Stimulated activated CD8-positive, alpha-beta memory T cell treated with anti-CD3 and anti-CD28 coated beads, Interleukin-7, amount 100 ng/mL, for 4 hours (primary cell): ENCODE measurements around the gene SMG9.
"Not testable (repeated sequence)": the region's sequence is repeated elsewhere in the genome, so short reads cannot be mapped to it uniquely, and the experiment has no call there.

Experiments
- DNase-seq, 2 donors: peaks; one replicate each; pipeline ENCODE4 v3.0.0-alpha.2; 2020; ENCODE audit warnings: low read depth in 2 of 2

The SMG9 gene

DNA sequence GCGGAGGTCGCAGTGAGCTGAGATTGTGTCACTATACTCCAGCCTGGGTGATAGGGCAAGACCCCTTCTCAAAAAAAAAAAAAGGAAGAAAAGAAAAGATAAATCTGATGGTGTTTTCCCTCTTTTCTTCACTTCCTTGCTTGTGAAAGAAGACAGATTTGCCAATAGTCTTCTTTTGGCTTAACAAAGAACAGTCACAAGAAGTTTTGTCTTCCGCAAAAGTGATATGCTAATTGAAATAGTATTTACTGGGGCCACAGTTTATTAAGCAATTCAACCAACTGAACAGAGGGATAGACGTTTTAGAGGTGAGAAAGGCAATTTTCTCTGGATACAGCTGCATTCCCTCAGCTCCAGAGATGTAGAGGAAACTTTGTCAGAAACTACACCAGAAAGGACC is 61.9 kb downstream of the SMG9 start:
- no peak for DNase-seq

DNA sequence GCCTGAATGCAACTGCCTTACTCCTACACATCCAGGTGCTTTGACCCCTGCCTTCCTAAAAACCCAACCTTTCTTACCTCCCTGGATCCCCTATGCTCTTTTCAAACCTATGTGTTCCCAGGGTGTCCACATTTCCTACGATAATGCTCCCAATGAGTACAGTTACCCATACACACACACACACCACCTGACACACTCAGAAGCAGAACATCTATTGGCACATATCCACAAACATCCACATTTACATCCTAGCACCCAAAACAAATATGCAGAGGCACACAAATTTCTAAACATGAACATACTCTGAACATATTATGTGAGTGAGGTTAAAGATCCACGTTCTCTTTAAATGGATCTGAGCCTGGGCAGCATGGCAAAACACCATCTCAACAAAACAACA is 62.4 kb downstream of the SMG9 start:
- no peak for DNase-seq

DNA sequence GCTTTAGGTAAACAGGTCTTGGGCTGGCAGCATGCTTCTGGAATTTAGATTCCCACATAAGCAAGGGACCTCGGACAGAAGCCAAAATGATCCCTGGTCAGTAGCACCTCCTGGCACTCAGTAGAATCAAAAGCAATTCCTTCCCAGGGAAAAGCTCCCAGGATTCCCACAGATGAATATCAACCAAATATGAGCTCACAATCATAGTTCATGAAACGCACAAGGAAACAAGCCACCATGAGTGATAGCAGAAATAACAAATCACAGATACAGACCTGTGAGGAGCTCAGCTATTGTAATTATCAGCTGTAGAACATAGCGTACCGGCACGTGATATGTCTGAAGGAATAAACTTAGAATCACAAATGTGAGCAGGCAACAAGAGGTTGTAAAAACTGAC is 63.0 kb downstream of the SMG9 start:
- no peak for DNase-seq

DNA sequence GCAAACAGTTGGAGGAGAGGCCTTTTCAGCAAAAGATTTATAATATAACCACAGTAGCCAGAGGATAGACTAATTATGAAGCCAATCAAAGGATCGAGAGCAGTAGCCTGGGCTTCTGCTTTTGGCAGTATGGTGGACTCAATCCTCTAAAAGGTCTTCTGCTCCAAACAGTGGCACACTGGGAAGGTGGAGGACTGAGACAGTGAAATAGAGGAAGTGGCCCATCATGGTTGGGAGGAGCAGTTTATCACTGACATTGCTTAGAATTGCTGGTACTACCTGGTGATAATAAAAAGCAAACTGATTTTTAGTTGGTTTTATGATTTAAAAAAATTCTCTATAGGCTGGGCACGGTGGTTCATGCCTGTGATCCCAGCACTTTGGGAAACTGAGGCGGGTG is 63.9 kb downstream of the SMG9 start:
- DNase-seq: no peak

DNA sequence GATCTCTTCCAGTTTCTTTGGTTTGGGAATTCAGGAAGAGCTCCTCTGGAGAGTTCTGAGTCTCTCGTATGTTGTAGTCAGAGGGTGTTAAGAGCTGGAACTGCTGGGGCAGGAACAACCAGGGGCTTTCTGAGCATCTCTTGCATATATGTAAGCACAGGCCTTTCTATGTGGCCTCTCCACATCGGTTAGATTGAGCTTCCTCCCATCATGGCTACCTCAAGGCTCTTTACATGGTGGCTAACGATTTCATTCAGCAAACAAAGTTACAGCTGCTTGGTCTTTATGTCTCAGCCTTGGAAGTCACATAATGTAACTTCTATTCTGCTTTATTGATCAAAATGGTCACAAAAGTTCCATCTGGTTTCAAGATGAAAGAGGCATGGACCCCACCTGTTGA is 64.3 kb downstream of the SMG9 start:
- no peak for DNase-seq

DNA sequence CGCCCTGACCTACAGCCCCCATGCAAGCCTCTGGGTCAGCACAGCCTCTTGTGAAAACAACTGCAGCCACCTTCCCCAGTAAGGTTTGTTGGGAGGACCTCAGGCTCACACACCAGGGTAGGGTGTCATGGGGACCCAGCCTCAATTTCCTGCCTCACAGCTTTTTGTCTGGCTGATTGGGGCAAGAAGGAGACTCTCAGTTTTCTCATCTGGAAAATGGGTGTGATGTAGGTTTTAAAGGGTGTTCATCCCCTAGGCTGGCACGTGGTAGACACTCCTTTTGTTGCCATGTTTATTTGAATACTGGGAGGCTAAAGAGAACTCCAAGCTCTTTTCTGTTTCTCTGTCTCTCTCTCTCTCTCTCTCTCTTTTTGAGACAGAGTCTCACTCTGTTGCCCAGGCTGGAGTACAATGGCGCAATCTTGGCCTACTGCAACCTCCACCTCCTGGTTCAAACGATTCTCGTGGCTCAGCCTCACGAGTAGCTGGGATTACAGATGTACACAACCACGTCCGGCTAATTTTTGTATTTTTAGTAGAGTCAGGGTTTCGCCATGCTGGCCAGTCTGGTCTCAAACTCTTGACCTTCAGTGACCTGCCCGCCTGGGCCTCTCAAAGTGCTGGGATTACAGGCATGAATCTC is 66.6 kb downstream of the SMG9 start:
- DNase-seq: no peak

DNA sequence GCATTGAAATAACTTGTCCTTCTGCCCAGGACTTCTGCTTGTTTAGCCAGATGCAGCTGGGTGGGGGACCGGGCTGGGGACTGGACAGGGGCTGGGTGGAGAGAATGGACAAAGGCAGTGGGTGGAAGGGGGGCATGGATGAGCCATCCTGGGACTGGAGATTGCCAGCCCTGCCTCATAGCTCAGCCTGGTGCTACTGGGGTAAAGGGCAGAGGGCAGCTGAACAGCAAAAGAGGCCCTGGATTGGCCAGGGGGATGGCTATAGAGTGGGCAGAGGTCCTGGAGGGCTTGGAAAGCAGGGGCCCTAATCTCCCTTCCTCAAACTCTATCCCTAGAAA is 67.1 kb downstream of the SMG9 start:
- DNase-seq: no peak

DNA sequence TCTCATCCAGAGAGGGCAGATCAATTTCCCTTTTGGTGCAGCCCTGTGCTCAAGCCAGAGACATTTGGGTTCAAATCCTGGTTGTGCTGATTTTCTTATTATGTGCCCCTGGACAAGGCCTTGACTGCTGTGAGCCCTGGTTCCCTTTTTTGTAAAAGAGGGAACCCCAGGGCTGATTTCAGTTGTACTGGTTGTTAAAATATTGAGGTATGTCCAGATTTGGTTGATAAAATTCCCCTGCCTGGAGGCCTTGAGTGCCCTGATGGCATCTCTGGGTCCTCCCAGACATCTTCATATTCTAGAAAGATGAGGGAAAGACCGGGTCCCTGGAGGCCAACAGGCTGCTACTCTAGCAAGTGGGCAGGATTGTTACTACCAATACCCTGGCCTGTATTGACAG is 70.4 kb downstream of the SMG9 start:
- DNase-seq: no peak

DNA sequence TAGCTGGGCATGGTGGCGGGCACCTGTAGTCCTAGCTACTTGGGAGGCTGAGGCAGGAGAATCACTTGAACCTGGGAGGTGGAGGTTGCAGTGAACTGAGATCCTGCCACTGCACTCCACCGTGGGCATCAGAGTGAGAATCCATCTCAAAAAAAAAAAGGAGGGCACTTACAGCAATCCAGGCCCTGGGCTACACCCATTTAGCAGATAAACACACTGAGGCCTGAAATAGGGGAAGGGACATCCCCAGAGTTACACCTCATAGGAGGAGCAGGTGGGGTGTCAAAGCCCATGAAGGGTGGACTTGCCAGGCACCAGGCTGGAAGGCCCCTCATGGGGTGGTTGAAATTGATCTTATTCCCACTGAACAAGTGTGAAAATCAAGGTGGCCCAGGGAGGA is 70.9 kb downstream of the SMG9 start:
- no peak for DNase-seq

DNA sequence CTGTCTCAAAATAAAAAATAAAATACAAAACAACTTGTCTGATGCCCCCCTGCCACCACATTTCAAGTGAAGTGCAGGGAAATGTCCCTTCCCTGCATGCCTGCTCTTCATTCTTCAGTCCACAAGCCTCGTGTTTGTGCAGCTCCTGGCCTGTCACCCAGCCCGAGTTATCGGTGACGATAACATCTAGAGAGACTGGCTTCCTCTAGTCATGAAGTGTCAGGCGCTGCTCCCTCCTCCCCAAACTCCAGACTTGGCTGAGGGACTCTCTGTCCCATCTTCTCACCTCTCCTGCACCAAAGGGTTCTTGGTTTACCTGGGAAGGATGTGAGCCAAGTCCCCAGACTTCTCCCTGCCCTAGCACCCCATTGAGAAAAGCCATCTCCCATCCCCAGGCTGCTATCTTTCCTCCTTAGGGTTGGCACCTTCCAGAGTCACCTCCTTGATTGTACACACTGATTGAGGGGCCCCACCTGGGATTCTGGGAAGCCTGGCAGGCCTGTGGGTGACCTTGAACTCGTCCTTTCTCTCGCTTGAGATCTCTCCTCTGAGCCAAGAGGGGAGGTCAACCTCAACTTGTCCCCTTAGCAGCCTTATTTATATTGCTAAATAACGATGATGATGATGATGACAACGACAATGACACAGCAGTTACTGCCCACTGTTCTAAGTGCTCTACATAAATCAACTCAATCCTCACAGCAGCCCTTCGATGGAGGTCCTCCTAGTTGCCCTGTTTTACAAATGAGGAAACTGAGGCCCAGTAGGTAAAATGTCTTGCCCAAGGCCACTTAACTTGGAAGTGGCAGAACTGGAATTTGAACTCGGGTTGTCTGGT is 71.7 kb downstream of the SMG9 start:
- DNase-seq: no peak

DNA sequence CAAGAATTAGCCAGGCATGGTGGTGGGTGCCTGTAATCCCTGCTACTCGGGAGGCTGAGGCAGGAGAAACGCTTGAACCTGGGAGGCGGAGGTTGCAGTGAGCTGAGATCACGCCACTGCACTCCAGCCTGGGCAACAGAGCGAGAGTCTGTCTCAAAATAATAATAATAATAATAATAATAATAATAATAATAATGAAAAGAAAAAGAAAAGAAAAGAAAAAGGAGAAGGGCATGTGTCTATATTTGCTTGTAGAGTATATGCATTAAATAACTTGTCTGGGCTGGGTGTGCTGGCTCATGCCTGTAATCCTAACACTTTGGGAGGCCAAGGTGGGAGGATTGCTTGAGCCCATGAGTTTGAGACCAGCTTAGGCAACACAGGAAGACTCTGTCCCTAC is 72.5 kb downstream of the SMG9 start:
- not testable (repeated sequence) for DNase-seq

DNA sequence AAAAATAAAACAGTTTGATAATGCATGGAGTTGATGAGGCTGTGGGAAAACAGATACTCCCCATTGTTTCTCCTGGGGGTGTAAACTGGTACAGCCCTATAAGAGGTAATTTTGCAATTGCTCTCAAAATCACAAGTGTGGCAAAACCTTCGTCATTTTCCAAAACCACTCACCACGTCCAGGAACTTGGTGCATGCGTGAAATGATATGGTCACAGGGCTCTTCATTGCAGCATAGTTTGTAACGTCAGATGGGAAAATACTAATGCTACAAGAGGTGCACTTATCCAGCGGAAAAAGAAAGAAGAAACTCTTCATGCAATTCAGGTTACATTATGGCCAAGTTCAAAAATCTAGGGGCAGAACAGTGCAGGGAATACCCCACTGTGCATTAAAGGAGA is 72.9 kb downstream of the SMG9 start:
- no peak for DNase-seq

DNA sequence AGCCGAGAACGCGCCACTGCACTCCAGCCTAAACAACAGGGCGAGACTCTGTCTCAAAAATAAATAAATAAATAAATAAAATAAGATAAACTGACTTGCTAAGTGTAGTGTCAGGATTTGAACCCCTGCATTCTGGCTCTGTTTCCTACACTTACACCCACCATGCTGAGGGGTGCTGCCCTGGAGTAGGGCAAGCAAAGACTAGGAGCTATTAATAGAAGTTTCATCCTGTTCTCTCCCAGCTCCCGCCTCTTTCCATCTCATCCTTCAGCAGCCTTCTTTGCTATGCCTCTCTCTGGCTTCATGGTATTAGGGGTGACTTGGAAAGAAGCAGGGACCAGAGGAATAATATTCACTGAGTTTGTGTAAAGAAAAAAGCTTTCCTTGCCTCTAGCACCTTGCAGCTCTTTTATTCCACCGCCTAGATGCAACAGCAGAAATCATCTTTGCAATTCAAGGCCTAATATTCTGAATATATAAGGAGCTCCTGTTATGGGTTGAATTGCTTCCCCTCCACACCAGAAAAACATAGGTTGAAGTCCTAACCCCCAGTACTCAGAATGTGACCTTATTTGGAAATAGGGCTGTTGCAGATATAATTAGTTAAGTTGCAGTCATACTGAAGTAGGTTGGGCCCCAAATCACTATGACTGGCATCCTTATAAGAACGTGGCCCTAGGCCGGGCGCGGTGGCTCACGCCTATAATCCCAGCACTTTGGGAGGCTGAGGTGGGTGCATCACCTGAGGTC is 76.1 kb downstream of the SMG9 start:
- no peak for DNase-seq
